HFFc6 (cell line): Measurements from ENCODE around the gene KATNB1. TPM values are rescaled to one million over a fixed set of nuclear protein-coding genes. Genes with fewer than 3 reads are reported as not detected.

Source experiments
- DNase-seq: peaks from one replicate; pipeline ENCODE4 v3.0.0-alpha.2; 2018
- H3K27ac Mint-ChIP-seq: 2 replicates; pipeline ENCODE4 v1.8.0; 2020; ENCODE audit warnings: mild to moderate bottlenecking, mixed read lengths
- H3K27me3 Mint-ChIP-seq: 2 replicates; pipeline ENCODE4 v1.8.0; 2021; ENCODE audit warnings: mild to moderate bottlenecking, moderate library complexity, mixed read lengths; ENCODE audit not compliant: insufficient read depth
- H3K36me3 Mint-ChIP-seq: 2 replicates; pipeline ENCODE4 v1.8.0; 2021; ENCODE audit warnings: low read depth, mixed read lengths
- H3K4me1 Mint-ChIP-seq: 2 replicates; pipeline ENCODE4 v1.8.0; 2020; ENCODE audit warnings: low read depth, mixed read lengths
- H3K4me3 Mint-ChIP-seq: 2 replicates; pipeline ENCODE4 v1.8.0; 2020; ENCODE audit warnings: mild to moderate bottlenecking, moderate library complexity, mixed read lengths
- H3K9me3 Mint-ChIP-seq: 2 replicates; pipeline ENCODE4 v1.8.0; 2020; ENCODE audit warnings: mild to moderate bottlenecking, mixed read lengths
- total RNA-seq, 6 experiments: library from RNA; stranded (reverse); fragmentation: NEBNext Ultra II Directional; extraction: Animal tissue kit (Norgen Biotek cat#: 25700); gene quantifications; 2 replicates in 1 of 6; 3 replicates in 5 of 6; pipeline ENCODE4 v1.2.3, GENCODE V29; 2021
- TF ChIP-seq, protein P1 (sequence below): fragments of 200-600 bp; sonication (generic); IDR thresholded peaks from 2 replicates; pipeline ENCODE4 v1.5.0; 2021; ENCODE audit warnings: antibody characterized with exemption, mild to moderate bottlenecking

KATNB1 gene
- total RNA-seq, 6 experiments from 2014 or later: 20.4 to 22.1 (median 21.6) TPM

DNA sequence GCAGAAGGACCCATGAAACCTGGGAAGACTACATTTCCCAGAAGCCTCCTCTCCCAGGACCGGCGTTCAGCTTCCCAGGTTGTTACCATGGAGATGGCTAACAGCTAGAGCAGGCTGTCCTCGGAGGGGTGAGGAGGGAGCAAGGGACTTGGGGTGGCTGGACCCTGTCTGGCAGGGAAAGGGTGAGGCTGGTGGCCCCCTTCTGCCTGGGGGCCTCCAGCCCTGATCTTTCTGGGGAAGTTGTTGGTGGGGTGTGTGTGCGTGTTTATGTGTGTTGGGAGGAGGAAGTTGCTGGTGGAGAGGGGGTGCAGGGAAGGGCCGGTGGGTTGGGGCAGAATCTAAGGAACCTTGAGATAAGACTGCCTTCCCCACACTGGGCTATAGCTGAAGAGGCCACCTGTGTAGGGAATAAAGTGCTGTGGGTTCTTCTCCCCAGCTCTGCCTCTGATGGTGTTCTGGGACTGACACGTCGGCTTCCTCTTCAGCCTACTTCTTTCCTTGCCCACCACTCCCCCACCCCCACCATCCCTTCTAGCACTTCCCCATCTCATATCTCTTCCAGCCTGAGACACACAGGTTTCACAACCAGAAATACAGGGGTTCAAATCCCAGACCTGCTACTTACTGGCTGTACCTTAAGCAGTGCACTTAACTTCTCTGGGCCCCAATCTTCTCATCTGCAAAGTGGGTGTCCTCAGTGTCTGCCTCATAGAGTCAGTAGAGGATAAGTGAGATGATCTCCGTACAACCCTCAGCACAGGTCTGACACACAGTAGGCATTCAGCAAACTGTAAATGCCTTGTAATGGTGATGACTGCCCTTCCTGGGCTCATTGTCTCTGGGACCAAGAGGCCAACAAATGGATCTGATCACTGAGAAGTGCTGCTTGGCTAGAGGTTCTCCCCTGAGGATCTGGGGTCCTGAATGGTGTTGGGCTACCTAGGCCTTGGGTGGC lies 40.6 kb upstream of the KATNB1 start, which contains the start of gene DRC7:
TSS of gene DRC7 (plus strand) at position 82 of the 955 bp plus-strand sequence. CDS start 3,144 bp downstream, outside the sequence.
- peaks cover 29% of the 10 kb centered on the region for H3K27me3 Mint-ChIP-seq
- peak; percentile 24 for DNase-seq

DNA sequence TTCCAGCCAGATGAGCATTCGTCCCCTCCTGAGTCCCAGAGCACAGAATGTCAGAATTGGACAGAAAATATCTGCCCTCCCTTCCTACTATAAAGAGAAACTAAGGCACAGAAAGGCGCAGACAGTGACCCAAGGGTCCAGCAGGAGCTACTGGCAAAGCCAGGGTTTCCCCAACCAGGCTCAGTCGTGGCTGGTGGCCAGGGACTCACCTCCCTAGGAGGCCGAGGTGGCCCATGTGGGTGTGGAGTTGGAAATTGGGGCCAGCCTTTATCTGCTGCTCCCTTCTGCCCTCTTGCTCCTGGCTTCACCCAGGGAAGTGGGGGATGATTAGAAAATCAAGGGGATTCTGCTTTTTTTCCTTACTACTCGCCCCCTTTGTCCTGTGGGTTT lies 39.9 kb upstream of the KATNB1 start:
- TF ChIP-seq, protein P1, sequence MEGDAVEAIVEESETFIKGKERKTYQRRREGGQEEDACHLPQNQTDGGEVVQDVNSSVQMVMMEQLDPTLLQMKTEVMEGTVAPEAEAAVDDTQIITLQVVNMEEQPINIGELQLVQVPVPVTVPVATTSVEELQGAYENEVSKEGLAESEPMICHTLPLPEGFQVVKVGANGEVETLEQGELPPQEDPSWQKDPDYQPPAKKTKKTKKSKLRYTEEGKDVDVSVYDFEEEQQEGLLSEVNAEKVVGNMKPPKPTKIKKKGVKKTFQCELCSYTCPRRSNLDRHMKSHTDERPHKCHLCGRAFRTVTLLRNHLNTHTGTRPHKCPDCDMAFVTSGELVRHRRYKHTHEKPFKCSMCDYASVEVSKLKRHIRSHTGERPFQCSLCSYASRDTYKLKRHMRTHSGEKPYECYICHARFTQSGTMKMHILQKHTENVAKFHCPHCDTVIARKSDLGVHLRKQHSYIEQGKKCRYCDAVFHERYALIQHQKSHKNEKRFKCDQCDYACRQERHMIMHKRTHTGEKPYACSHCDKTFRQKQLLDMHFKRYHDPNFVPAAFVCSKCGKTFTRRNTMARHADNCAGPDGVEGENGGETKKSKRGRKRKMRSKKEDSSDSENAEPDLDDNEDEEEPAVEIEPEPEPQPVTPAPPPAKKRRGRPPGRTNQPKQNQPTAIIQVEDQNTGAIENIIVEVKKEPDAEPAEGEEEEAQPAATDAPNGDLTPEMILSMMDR: no peak
- H3K36me3 Mint-ChIP-seq: no peaks in the 10 kb centered on the region
- no peak for DNase-seq
- H3K27ac Mint-ChIP-seq: no peak overlapping the region
- H3K4me1 Mint-ChIP-seq: no peaks in the 10 kb centered on the region
- peaks cover 33% of the 10 kb centered on the region for H3K27me3 Mint-ChIP-seq
- H3K9me3 Mint-ChIP-seq: no peaks in the 10 kb centered on the region
- no peak overlapping the region for H3K4me3 Mint-ChIP-seq

More for the DNA sequence above, 40.6 kb upstream of the KATNB1 start, which contains the start of gene DRC7:
- no peak within 1 kb of the TSS for H3K27ac Mint-ChIP-seq
- TF ChIP-seq, protein P1: no peak
- H3K4me1 Mint-ChIP-seq: no peaks in the 10 kb centered on the region
- H3K36me3 Mint-ChIP-seq: no peaks in the 10 kb centered on the region
- H3K9me3 Mint-ChIP-seq: no peaks in the 10 kb centered on the region
- H3K4me3 Mint-ChIP-seq: no peak within 1 kb of the TSS; the same call in 1 of the 2 replicates

DNA sequence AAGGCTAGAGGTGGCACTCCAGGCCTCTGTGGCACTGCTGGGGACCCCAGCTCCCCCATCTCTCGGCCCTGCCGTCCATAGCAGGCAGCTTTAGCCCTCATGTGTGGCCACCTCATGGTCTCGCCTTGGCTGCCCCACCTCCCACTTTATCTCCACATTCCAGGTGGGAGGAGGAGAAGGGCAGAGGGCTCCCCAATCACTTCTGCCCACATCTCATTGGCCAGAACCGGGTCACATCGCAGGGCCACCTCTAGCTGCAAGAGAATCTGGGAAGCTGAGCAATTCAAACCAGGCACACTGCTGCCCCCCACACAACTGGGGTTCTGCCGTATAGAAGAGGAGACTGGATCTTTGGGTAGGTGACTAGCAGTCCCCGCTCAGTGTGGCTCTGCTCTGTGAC lies 39.3 kb upstream of the KATNB1 start:
- Mint-ChIP-seq H3K27ac (no peak overlapping the region), H3K4me3 (no peak overlapping the region), H3K9me3 (no peaks in the 10 kb centered on the region), H3K36me3 (no peaks in the 10 kb centered on the region), H3K4me1 (no peaks in the 10 kb centered on the region), H3K27me3 (peaks cover 35% of the 10 kb centered on the region)
- TF ChIP-seq, protein P1: no peak
- DNase-seq: no peak

DNA sequence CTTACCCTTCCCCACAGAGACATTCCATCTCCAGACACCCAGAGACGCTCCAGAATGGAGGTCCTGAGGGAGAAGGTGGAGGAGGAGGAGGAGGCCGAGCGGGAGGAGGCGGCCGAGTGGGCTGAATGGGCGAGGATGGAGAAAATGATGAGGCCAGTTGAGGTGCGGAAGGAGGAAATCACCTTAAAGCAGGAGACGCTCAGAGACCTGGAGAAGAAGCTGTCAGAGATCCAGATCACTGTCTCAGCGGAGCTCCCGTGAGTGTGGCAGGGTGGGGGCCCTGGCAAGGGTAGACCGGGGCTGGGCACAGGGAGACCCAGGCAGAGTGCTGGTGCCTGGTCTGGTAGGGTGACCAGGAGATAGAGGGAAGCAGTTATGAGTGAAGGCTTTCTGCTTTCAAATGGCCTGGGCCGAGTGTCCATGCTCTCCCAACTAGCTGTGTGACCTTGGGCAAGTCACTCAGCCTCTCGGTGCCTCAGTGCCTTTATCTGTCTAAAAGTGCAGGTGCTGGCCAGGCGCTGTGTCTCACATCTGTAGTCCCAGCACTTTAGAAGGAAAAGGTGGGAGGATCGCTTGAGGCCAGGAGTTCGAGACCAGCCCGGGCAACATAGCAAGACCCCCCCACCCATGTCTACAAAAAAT lies 37.6 kb upstream of the KATNB1 start:
- Mint-ChIP-seq H3K4me3 (no peak overlapping the region), H3K27ac (no peak overlapping the region), H3K36me3 (no peaks in the 10 kb centered on the region), H3K4me1 (no peaks in the 10 kb centered on the region), H3K9me3 (no peaks in the 10 kb centered on the region), H3K27me3 (peaks cover 29% of the 10 kb centered on the region)
- TF ChIP-seq, protein P1: no peak
- DNase-seq: no peak

DNA sequence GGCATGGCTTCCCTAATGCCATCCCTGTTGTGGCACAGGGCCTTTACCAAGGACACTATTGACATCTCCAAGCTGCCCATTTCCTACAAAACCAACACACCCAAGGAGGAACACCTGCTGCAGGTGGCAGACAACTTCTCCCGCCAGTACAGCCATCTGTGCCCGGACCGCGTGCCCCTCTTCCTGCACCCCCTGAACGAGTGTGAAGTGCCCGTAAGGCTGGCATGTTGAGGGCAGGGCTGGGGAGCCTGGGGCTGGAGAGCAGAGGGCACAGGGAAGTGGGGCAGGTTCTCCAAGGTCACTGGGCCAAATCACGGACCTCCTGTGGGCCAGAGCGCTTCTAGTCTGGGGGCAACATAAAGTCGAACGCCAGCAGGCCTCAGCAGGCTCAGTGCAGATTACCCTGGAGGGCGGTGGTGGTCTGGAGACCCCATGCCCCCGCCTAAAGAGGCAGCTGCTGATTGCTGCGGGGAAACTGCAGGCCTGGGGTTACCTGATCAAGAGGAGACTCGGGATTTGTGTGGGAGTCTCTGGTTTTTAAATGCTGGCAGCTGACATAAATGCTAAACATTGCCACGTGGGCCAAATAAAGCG lies 36.7 kb upstream of the KATNB1 start:
- H3K27ac Mint-ChIP-seq: no peak overlapping the region
- H3K4me1 Mint-ChIP-seq: no peaks in the 10 kb centered on the region
- no peaks in the 10 kb centered on the region for H3K36me3 Mint-ChIP-seq
- DNase-seq: no peak
- no peaks in the 10 kb centered on the region for H3K9me3 Mint-ChIP-seq
- TF ChIP-seq, protein P1: no peak
- peaks cover 28% of the 10 kb centered on the region for H3K27me3 Mint-ChIP-seq
- no peak overlapping the region for H3K4me3 Mint-ChIP-seq
